NCI-H1092 treated with DMSO at 0.1 percent for 48 hours (cell line): ENCODE results near the gene SIGMAR1.

Source experiments
- DNase-seq: peaks from one replicate; lab custom pipeline; 2025; lab: John Stamatoyannopoulos, UW

The SIGMAR1 gene

GRCh38 chr9:34603610-34604231 is 33.9 kb downstream of the SIGMAR1 start:
- peak; percentile 72 for DNase-seq

GRCh38 chr9:34601937-34602573 is 35.5 kb downstream of the SIGMAR1 start:
- no peak for DNase-seq

GRCh38 chr9:34600908-34601307 is 36.7 kb downstream of the SIGMAR1 start:
- no peak for DNase-seq

- no peak for DNase-seq
These were observed 38.0 kb downstream of the SIGMAR1 start for GRCh38 chr9:34599546-34599945.

GRCh38 chr9:34594177-34594576 is 43.4 kb downstream of the SIGMAR1 start:
- no peak for DNase-seq

- DNase-seq: no peak
These were observed 44.5 kb downstream of the SIGMAR1 start for GRCh38 chr9:34592895-34593601.

- no peak for DNase-seq
These were observed 45.4 kb downstream of the SIGMAR1 start for GRCh38 chr9:34591917-34592866.

- peak; percentile 60 for DNase-seq
These were observed 46.2 kb downstream of the SIGMAR1 start for GRCh38 chr9:34591248-34591916.

- DNase-seq: no peak
These were observed 47.0 kb downstream of the SIGMAR1 start for GRCh38 chr9:34590381-34591247.

- DNase-seq: peak; percentile 80
These were observed 47.8 kb downstream of the SIGMAR1 start, which contains the start of gene CNTFR for GRCh38 chr9:34589636-34590380. Gene CNTFR, minus strand, starts transcription at chr9:34589724. Its CDS starts 20,743 bp downstream, at chr9:34568981.

GRCh38 chr9:34588671-34589635 is 48.6 kb downstream of the SIGMAR1 start:
- peak; percentile 49 for DNase-seq

- no peak for DNase-seq
These were observed 50.3 kb downstream of the SIGMAR1 start for GRCh38 chr9:34587271-34587670.

- no peak for DNase-seq
These were observed 51.5 kb downstream of the SIGMAR1 start for GRCh38 chr9:34585946-34586669.

GRCh38 chr9:34584970-34585369 is 52.6 kb downstream of the SIGMAR1 start:
- no peak for DNase-seq
